Gastrocnemius medialis (tissue), 4 donors: ENCODE data around the gene PDE10A.

Source experiments
- POLR2A ChIP-seq, 2 donors: fragments of 450-650 bp; IDR thresholded peaks; one replicate each; pipeline ENCODE4 v1.6.1; 2017; ENCODE audit warnings: antibody characterized with exemption in 2 of 2, mild to moderate bottlenecking in 2 of 2, moderate library complexity in 2 of 2
- TF ChIP-seq, protein P1 (sequence below), 5 experiments: fragments of 450-650 bp in 3 of 5; fragments of 200-600 bp in 2 of 5; sonication (generic) in 2 of 5; IDR thresholded peaks in 4 of 5; conservative IDR thresholded peaks in 1 of 5; 1 replicate in 4 of 5; 2 replicates in 1 of 5; pipeline ENCODE4 v1.5.1; 2016 to 2019; ENCODE audit warnings: antibody characterized with exemption in 5 of 5, mild to moderate bottlenecking in 3 of 5, moderate library complexity in 3 of 5

DNA sequence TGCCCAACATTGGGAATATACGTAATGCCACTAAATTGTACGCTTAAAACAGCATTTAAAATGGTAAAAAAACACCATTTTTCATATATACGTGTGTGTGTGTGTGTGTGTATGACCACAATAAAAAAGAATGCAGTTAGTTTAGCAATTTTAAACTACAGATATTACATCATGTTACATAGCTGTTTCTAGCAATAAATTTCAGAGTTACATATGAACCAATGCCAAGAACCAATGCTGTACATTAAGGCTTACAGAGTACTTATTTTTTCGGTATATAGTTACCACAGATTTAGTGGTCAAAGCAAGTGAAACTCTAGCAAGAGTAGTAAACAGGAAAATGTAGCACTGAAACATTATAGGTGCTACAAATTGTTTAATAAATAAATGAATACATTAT, 119.3 kb downstream of the PDE10A start:
- TF ChIP-seq POLR2A (IDR thresholded peaks at IDR 0.05), result no peak
- TF ChIP-seq, protein P1, sequence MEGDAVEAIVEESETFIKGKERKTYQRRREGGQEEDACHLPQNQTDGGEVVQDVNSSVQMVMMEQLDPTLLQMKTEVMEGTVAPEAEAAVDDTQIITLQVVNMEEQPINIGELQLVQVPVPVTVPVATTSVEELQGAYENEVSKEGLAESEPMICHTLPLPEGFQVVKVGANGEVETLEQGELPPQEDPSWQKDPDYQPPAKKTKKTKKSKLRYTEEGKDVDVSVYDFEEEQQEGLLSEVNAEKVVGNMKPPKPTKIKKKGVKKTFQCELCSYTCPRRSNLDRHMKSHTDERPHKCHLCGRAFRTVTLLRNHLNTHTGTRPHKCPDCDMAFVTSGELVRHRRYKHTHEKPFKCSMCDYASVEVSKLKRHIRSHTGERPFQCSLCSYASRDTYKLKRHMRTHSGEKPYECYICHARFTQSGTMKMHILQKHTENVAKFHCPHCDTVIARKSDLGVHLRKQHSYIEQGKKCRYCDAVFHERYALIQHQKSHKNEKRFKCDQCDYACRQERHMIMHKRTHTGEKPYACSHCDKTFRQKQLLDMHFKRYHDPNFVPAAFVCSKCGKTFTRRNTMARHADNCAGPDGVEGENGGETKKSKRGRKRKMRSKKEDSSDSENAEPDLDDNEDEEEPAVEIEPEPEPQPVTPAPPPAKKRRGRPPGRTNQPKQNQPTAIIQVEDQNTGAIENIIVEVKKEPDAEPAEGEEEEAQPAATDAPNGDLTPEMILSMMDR (IDR thresholded peaks at IDR 0.05 in 4 of 5, conservative IDR thresholded peaks at IDR 0.05 in 1 of 5), result no peak
